GM19452 (cell line): ENCODE results near the gene ZNF280D.
A peak's percentile ranks its signal among the peaks of the same experiment; 100 is the strongest.

Source experiments
- ATAC-seq: cut with Tn5 transposase; IDR thresholded peaks from one replicate; pipeline ENCODE4 v1.9.1; 2021; ENCODE audit not compliant: unreplicated experiment

The ZNF280D gene

GRCh38 chr15:56653787-56654186 lies 79.5 kb downstream of the ZNF280D start:
- ATAC-seq = no peak

- no peak for ATAC-seq
These were observed 80.2 kb downstream of the ZNF280D start for GRCh38 chr15:56653107-56653506.

- no peak for ATAC-seq
These were observed 85.0 kb downstream of the ZNF280D start for GRCh38 chr15:56648311-56648710.

GRCh38 chr15:56640549-56640948 lies 92.8 kb downstream of the ZNF280D start:
- ATAC-seq = no peak

GRCh38 chr15:56640127-56640526 lies 93.2 kb downstream of the ZNF280D start:
- no peak for ATAC-seq

- ATAC-seq = no peak
These were observed 93.7 kb downstream of the ZNF280D start for GRCh38 chr15:56639631-56640030.

- no peak for ATAC-seq
These were observed 101.5 kb downstream of the ZNF280D start for GRCh38 chr15:56631765-56632164.

GRCh38 chr15:56628893-56629532 lies 104.3 kb downstream of the ZNF280D start:
- ATAC-seq = no peak

- ATAC-seq = no peak
These were observed 113.4 kb downstream of the ZNF280D start for GRCh38 chr15:56619887-56620286.

- ATAC-seq = no peak
These were observed 115.7 kb downstream of the ZNF280D start for GRCh38 chr15:56617628-56618027.

GRCh38 chr15:56616551-56616950 lies 116.8 kb downstream of the ZNF280D start:
- ATAC-seq = no peak

GRCh38 chr15:56613811-56614210 lies 119.5 kb downstream of the ZNF280D start:
- no peak for ATAC-seq

GRCh38 chr15:56608993-56609392 lies 124.3 kb downstream of the ZNF280D start:
- ATAC-seq = no peak

- peak; percentile 93 for ATAC-seq
These were observed 125.0 kb downstream of the ZNF280D start for GRCh38 chr15:56608140-56608778.

- no peak for ATAC-seq
These were observed 131.1 kb downstream of the ZNF280D start for GRCh38 chr15:56602253-56602652.

- no peak for ATAC-seq
These were observed 132.9 kb downstream of the ZNF280D start for GRCh38 chr15:56600380-56600779.

GRCh38 chr15:56598991-56599390 lies 134.3 kb downstream of the ZNF280D start:
- no peak for ATAC-seq

- no peak for ATAC-seq
These were observed 145.6 kb downstream of the ZNF280D start for GRCh38 chr15:56587686-56588085.

GRCh38 chr15:56586206-56586605 lies 147.1 kb downstream of the ZNF280D start:
- ATAC-seq = no peak

GRCh38 chr15:56582785-56583184 lies 150.5 kb downstream of the ZNF280D start:
- no peak for ATAC-seq
